HG03432 (cell line): ENCODE measurements around the gene GNG12.
"Not testable (repeated sequence)": the region's sequence is repeated elsewhere in the genome, so short reads cannot be mapped to it uniquely, and the experiment has no call there.

ENCODE experiments used
- ATAC-seq: cut with Tn5 transposase; IDR thresholded peaks from one replicate; pipeline ENCODE4 v1.9.1; 2021; ENCODE audit warnings: mild to moderate bottlenecking, moderate library complexity; ENCODE audit not compliant: unreplicated experiment

Gene GNG12

GRCh38 chr1:67665307-67665706, 168.0 kb downstream of the GNG12 start:
- not testable (repeated sequence) for ATAC-seq

GRCh38 chr1:67664048-67664447, 169.2 kb downstream of the GNG12 start:
- no peak for ATAC-seq

GRCh38 chr1:67662884-67663283, 170.4 kb downstream of the GNG12 start:
- no peak for ATAC-seq

GRCh38 chr1:67659229-67659628, 174.0 kb downstream of the GNG12 start:
- no peak for ATAC-seq

GRCh38 chr1:67657152-67657551, 176.1 kb downstream of the GNG12 start:
- ATAC-seq, result not testable (repeated sequence)

GRCh38 chr1:67655581-67655980, 177.7 kb downstream of the GNG12 start:
- ATAC-seq, result no peak

- no peak for ATAC-seq
These were observed 180.0 kb downstream of the GNG12 start for GRCh38 chr1:67653304-67653703.

GRCh38 chr1:67652800-67653199, 180.5 kb downstream of the GNG12 start:
- ATAC-seq, result peak; percentile 59
